GM23248 (cell line): Measurements from ENCODE around the gene PHC2. TPM values are rescaled to one million over a fixed set of nuclear protein-coding genes. Genes with fewer than 3 reads are reported as not detected.

Experiments
- DNase-seq: peaks from one replicate; pipeline ENCODE4 v3.0.0-alpha.2; 2015
- H2AFZ ChIP-seq: fragments of 200-600 bp; sonication (generic); 2 replicates; pipeline ENCODE4 v1.6.1; 2016; ENCODE audit warnings: antibody characterized with exemption
- H3F3A ChIP-seq: fragments of 200-600 bp; sonication (generic); 2 replicates; pipeline ENCODE4 v1.6.1; 2016; ENCODE audit warnings: mild to moderate bottlenecking, antibody characterized with exemption, mixed run types; ENCODE audit not compliant: insufficient read depth
- H3K27ac ChIP-seq: fragments of 200-600 bp; sonication (generic); 2 replicates; pipeline ENCODE4 v1.5.1; 2016; ENCODE audit warnings: mild to moderate bottlenecking
- H3K27me3 ChIP-seq: fragments of 200-600 bp; sonication (generic); replicated peaks from 2 replicates; pipeline ENCODE4 v1.6.1; 2016; ENCODE audit warnings: mild to moderate bottlenecking; ENCODE audit not compliant: insufficient read depth
- H3K36me3 ChIP-seq: fragments of 200-600 bp; sonication (generic); 2 replicates; pipeline ENCODE4 v1.6.1; 2016; ENCODE audit warnings: low read depth, mild to moderate bottlenecking
- H3K4me1 ChIP-seq: fragments of 200-600 bp; sonication (generic); 2 replicates; pipeline ENCODE4 v1.6.1; 2016; ENCODE audit warnings: mild to moderate bottlenecking; ENCODE audit not compliant: insufficient read depth
- H3K4me2 ChIP-seq: fragments of 200-600 bp; sonication (generic); one replicate; pipeline ENCODE4 v1.6.1; 2016; ENCODE audit warnings: mild to moderate bottlenecking; ENCODE audit not compliant: unreplicated experiment
- H3K4me3 ChIP-seq: fragments of 200-600 bp; sonication (generic); 2 replicates; pipeline ENCODE4 v1.5.1; 2016; ENCODE audit warnings: mild to moderate bottlenecking
- H3K79me2 ChIP-seq: fragments of 200-600 bp; sonication (generic); 2 replicates; pipeline ENCODE4 v1.6.1; 2016; ENCODE audit warnings: mild to moderate bottlenecking; ENCODE audit not compliant: insufficient read depth
- H3K9ac ChIP-seq: fragments of 200-600 bp; sonication (generic); 2 replicates; pipeline ENCODE4 v1.6.1; 2016; ENCODE audit warnings: mild to moderate bottlenecking
- H3K9me2 ChIP-seq: fragments of 200-600 bp; sonication (generic); 2 replicates; pipeline ENCODE4 v1.6.1; 2016; ENCODE audit warnings: mixed run types, mild to moderate bottlenecking, moderate library complexity; ENCODE audit not compliant: insufficient read depth
- H3K9me3 ChIP-seq: fragments of 200-600 bp; sonication (generic); one replicate; pipeline ENCODE4 v1.6.1; 2017; ENCODE audit warnings: low read depth
- H4K20me1 ChIP-seq: fragments of 200-600 bp; sonication (generic); 2 replicates; pipeline ENCODE4 v1.6.0; 2016; ENCODE audit not compliant: insufficient read depth
- EZH2 ChIP-seq: fragments of 200-600 bp; sonication (generic); IDR thresholded peaks from 2 replicates; pipeline ENCODE4 v1.6.1; 2018; ENCODE audit warnings: antibody characterized with exemption, mild to moderate bottlenecking; ENCODE audit not compliant: insufficient read depth, poor library complexity, severe bottlenecking
- EZH2phosphoT487 ChIP-seq: fragments of 200-600 bp; sonication (generic); IDR thresholded peaks from 2 replicates; pipeline ENCODE4 v1.6.1; 2018; ENCODE audit warnings: antibody characterized with exemption, moderate library complexity, mild to moderate bottlenecking, low read depth; ENCODE audit not compliant: insufficient read depth
- whole genome bisulfite sequencing, 2 experiments: methylation state at CpG; one replicate each; pipeline ENCODE4 v1.1.6; 2015 to 2017; ENCODE audit warnings: low lambda C conversion rate in 2 of 2, low coverage in 1 of 2; ENCODE audit errors: missing lambda C conversion rate in 2 of 2; 5-methylcytosine and 5-hydroxymethylcytosine counted together
- in situ Hi-C: fragments of 300-500 bp; cut with MboI; formaldehyde crosslinking; loops from 2 replicates; pipeline ENCODE4 v1.15.0; 2020
- polyA plus RNA-seq: library from polyadenylated mRNA; unstranded; fragments of >200 nt; fragmentation: Nextera tagmentation; extraction: Ambion mirVana; gene quantifications from 2 replicates; pipeline ENCODE4 v1.2.1, GENCODE V29; 2016
- total RNA-seq: library from RNA; depleted of rRNA; stranded (reverse); fragments of >200 nt; shearing (Covaris generic); gene quantifications from 2 replicates; pipeline ENCODE4 v1.2.3, GENCODE V29; 2014

PHC2 gene
- total and polyA plus RNA-seq, 2 experiments from 2014 or later: 15.1 to 74.7 TPM

GRCh38 chr1:33284049-33284448 is 146.8 kb downstream of the PHC2 start:
- Histone ChIP-seq H3K79me2 (no peaks in the 10 kb centered on the region), H3K4me1 (no peaks in the 10 kb centered on the region), H3K27ac (no peak overlapping the region), H3F3A (no peaks in the 10 kb centered on the region), H3K4me3 (no peak overlapping the region), H2AFZ (no peak overlapping the region), H3K4me2 (no peak overlapping the region), H3K9me2 (no peaks in the 10 kb centered on the region), H3K9ac (no peak overlapping the region), H3K27me3 (no peaks in the 10 kb centered on the region), H3K9me3 (no peaks in the 10 kb centered on the region), H4K20me1 (no peaks in the 10 kb centered on the region), H3K36me3 (peaks cover 12% of the 10 kb centered on the region; the same call in 1 of the 2 replicates)
- 97 to 98% methylated on average over 6 of the region's 6 CpGs for WGBS, 2 experiments
- TF ChIP-seq EZH2 (no peak), EZH2phosphoT487 (no peak)
- in situ Hi-C loops: loop anchor here (25.0 kb wide), 1 partner anchor 178 kb away; the partner anchor contains the start of gene ZSCAN20
- DNase-seq: no peak

- H3K27ac ChIP-seq: no peak overlapping the region
- no peaks in the 10 kb centered on the region for H3K4me1 ChIP-seq
- H4K20me1 ChIP-seq: no peaks in the 10 kb centered on the region
- no peaks in the 10 kb centered on the region for H3K9me3 ChIP-seq
- no peaks in the 10 kb centered on the region for H3F3A ChIP-seq
- H3K4me2 ChIP-seq: no peak overlapping the region
- no peak overlapping the region for H3K9ac ChIP-seq
- no peaks in the 10 kb centered on the region for H3K9me2 ChIP-seq
- TF ChIP-seq EZH2phosphoT487 (no peak), EZH2 (no peak)
- H3K27me3 ChIP-seq: no peaks in the 10 kb centered on the region
- no peak overlapping the region for H3K4me3 ChIP-seq
- peaks cover 12% of the 10 kb centered on the region; the same call in 1 of the 2 replicates for H3K36me3 ChIP-seq
- H2AFZ ChIP-seq: no peak overlapping the region
- no peak for DNase-seq
- in situ Hi-C loops: loop anchor here (25.0 kb wide), 1 partner anchor 180 kb away; the partner anchor contains the start of gene ZSCAN20
- no peaks in the 10 kb centered on the region for H3K79me2 ChIP-seq
- WGBS, 2 experiments: 95% methylated on average over 3 of the region's 3 CpGs
These were observed 148.1 kb downstream of the PHC2 start for GRCh38 chr1:33282791-33283190.

GRCh38 chr1:33281554-33282303 is 149.2 kb downstream of the PHC2 start:
- Histone ChIP-seq H3K9me2 (no peaks in the 10 kb centered on the region), H3K27me3 (no peaks in the 10 kb centered on the region), H3K79me2 (no peaks in the 10 kb centered on the region), H3K4me3 (no peak overlapping the region), H3K9me3 (no peaks in the 10 kb centered on the region), H3F3A (no peaks in the 10 kb centered on the region), H2AFZ (no peak overlapping the region), H3K36me3 (peaks cover 12% of the 10 kb centered on the region; the same call in 1 of the 2 replicates), H3K27ac (no peak overlapping the region), H3K9ac (no peak overlapping the region), H3K4me1 (no peaks in the 10 kb centered on the region), H3K4me2 (no peak overlapping the region), H4K20me1 (no peaks in the 10 kb centered on the region)
- in situ Hi-C loops: loop anchor here (25.0 kb wide), 1 partner anchor 181 kb away; the partner anchor contains the start of gene ZSCAN20
- TF ChIP-seq EZH2phosphoT487 (no peak), EZH2 (no peak)
- DNase-seq: no peak
- 90 to 92% methylated on average over 17 of the region's 17 CpGs for WGBS, 2 experiments

GRCh38 chr1:33280091-33280661 is 150.7 kb downstream of the PHC2 start:
- H3K4me1 ChIP-seq: no peaks in the 10 kb centered on the region
- H3K79me2 ChIP-seq: no peaks in the 10 kb centered on the region
- TF ChIP-seq EZH2phosphoT487 (no peak), EZH2 (no peak)
- no peak overlapping the region for H3K4me3 ChIP-seq
- no peak overlapping the region for H3K27ac ChIP-seq
- no peak overlapping the region for H3K9ac ChIP-seq
- 94 to 97% methylated on average over 16 to 29 of the region's 29 CpGs for WGBS, 2 experiments
- H3K4me2 ChIP-seq: no peak overlapping the region
- DNase-seq: no peak
- H3K9me2 ChIP-seq: no peaks in the 10 kb centered on the region
- H2AFZ ChIP-seq: no peak overlapping the region
- H3K27me3 ChIP-seq: no peaks in the 10 kb centered on the region
- peaks cover 12% of the 10 kb centered on the region; the same call in 1 of the 2 replicates for H3K36me3 ChIP-seq
- H3K9me3 ChIP-seq: no peaks in the 10 kb centered on the region
- in situ Hi-C loops: loop anchor here (25.0 kb wide), 1 partner anchor 182 kb away; the partner anchor contains the start of gene ZSCAN20
- H3F3A ChIP-seq: no peaks in the 10 kb centered on the region
- H4K20me1 ChIP-seq: no peaks in the 10 kb centered on the region
